ENCODE results near the gene BCOR. TPM values are rescaled to one million over a fixed set of nuclear protein-coding genes. Genes with fewer than 3 reads are reported as not detected.
A peak's percentile ranks its signal among the peaks of the same experiment; 100 is the strongest.

BCOR gene
- total RNA-seq, 1 experiment from 2014 or later: 21.8 TPM

GRCh38 chrX:40090050-40090804 is 7.5 kb downstream of the BCOR start:
- H2AFZ ChIP-seq (ENCODE audit: low read length): peak overlapping the region; percentile 38; the same call in 1 of the 2 replicates
- no peaks in the 10 kb centered on the region for H3K36me3 ChIP-seq (ENCODE audit: low read depth, low read length)
- no peaks in the 10 kb centered on the region for H3K27me3 ChIP-seq (ENCODE audit: low read length)
- H4K20me1 ChIP-seq (ENCODE audit: low read length): peaks cover 12% of the 10 kb centered on the region; the same call in 1 of the 2 replicates
- H3K4me1 ChIP-seq (ENCODE audit: insufficient read depth, low read length): peaks cover 60% of the 10 kb centered on the region
- no TSS peak for BruUV-seq (replicated peaks)
- ChIA-PET CTCF (no interaction called here), POLR2A (ENCODE audit: unreplicated experiment) (no interaction called here)
- peaks cover 98% of the 10 kb centered on the region for H3K79me2 ChIP-seq (ENCODE audit: low read length)
- H3K4me2 ChIP-seq (ENCODE audit: low read length): peak overlapping the region; percentile 99
- no peaks in the 10 kb centered on the region for H3F3A ChIP-seq (ENCODE audit: low read length, unreplicated experiment)
- H3K4me3 ChIP-seq (ENCODE audit: low read length): peak overlapping the region; percentile 66
- peak; percentile 41 for ATAC-seq
- TF ChIP-seq CTCF (conservative IDR thresholded peaks at IDR 0.05; ENCODE audit: low read depth, low read length) (no peak), EZH2phosphoT487 (IDR thresholded peaks at IDR 0.05; ENCODE audit: borderline replicate concordance, low read length) (no peak), EZH2 (IDR thresholded peaks at IDR 0.05; ENCODE audit: low read length, unreplicated experiment) (no peak)
- H3K9me3 ChIP-seq (ENCODE audit: low read length): no peaks in the 10 kb centered on the region
- DNase-seq: no peak
- intact Hi-C loops (cut with micrococcal nuclease): loop anchor here (5.0 kb wide), 1 partner anchor 62 kb away; no protein-coding TSS in a partner anchor
- 0 out of 2 replicates have a peak overlapping the region, but pooled peaks have one; percentile 1 for H3K9ac ChIP-seq (ENCODE audit: low read length)
- 0 out of 2 replicates have a peak overlapping the region, but pooled peaks have one; percentile 34 for H3K27ac ChIP-seq (ENCODE audit: low read length)
- no peaks in the 10 kb centered on the region for H3K9me2 ChIP-seq (replicated peaks; ENCODE audit: low read length)

- Histone ChIP-seq H3K36me3 (ENCODE audit: low read depth, low read length) (no peaks in the 10 kb centered on the region), H3K27me3 (ENCODE audit: low read length) (no peaks in the 10 kb centered on the region), H3K9ac (ENCODE audit: low read length) (no peak overlapping the region), H3K4me3 (ENCODE audit: low read length) (no peak overlapping the region), H2AFZ (ENCODE audit: low read length) (no peak overlapping the region), H3K9me3 (ENCODE audit: low read length) (no peaks in the 10 kb centered on the region), H4K20me1 (ENCODE audit: low read length) (peaks cover 16% of the 10 kb centered on the region; the same call in 1 of the 2 replicates), H3F3A (ENCODE audit: low read length, unreplicated experiment) (no peaks in the 10 kb centered on the region), H3K79me2 (ENCODE audit: low read length) (peaks cover 96% of the 10 kb centered on the region), H3K27ac (ENCODE audit: low read length) (no peak overlapping the region), H3K4me1 (ENCODE audit: insufficient read depth, low read length) (peaks cover 70% of the 10 kb centered on the region), H3K9me2 (replicated peaks; ENCODE audit: low read length) (no peaks in the 10 kb centered on the region), H3K4me2 (ENCODE audit: low read length) (no peak overlapping the region)
- ChIA-PET POLR2A (ENCODE audit: unreplicated experiment) (interaction anchor here (0.6 kb wide), 1 partner anchor 9 kb away, joined by 8 read pairs; the partner anchor contains the start of gene BCOR), CTCF (no interaction called here)
- intact Hi-C loops (cut with micrococcal nuclease): no loop called here
- TF ChIP-seq EZH2phosphoT487 (IDR thresholded peaks at IDR 0.05; ENCODE audit: borderline replicate concordance, low read length) (no peak), EZH2 (IDR thresholded peaks at IDR 0.05; ENCODE audit: low read length, unreplicated experiment) (no peak), CTCF (conservative IDR thresholded peaks at IDR 0.05; ENCODE audit: low read depth, low read length) (no peak)
- DNase-seq (no peak), ATAC-seq (no peak)
- BruUV-seq (replicated peaks): no TSS peak
These were observed 8.8 kb downstream of the BCOR start for GRCh38 chrX:40088803-40089540.
